Hematopoietic multipotent progenitor cell treated with erythropoietin and hydrocortisone succinate and interleukin-3 and kit ligand, for 8 days (in vitro differentiated cells): Measurements from ENCODE around the gene FAM221B.

Source experiments
- DNase-seq: peaks from one replicate; pipeline ENCODE4 v3.0.0-alpha.2; 2015

FAM221B gene

GRCh38 chr9:35790025-35790384 is 38.5 kb downstream of the FAM221B start:
- no peak for DNase-seq

- DNase-seq = no peak
Observed at GRCh38 chr9:35789541-35789940, 39.0 kb downstream of the FAM221B start.

GRCh38 chr9:35783418-35783817 is 45.1 kb downstream of the FAM221B start:
- DNase-seq = no peak

- no peak for DNase-seq
Observed at GRCh38 chr9:35781066-35781465, 47.5 kb downstream of the FAM221B start.

GRCh38 chr9:35778496-35778895 is 50.0 kb downstream of the FAM221B start:
- no peak for DNase-seq

- no peak for DNase-seq
Observed at GRCh38 chr9:35776018-35776417, 52.5 kb downstream of the FAM221B start.

GRCh38 chr9:35774907-35775635 is 53.5 kb downstream of the FAM221B start:
- no peak for DNase-seq

GRCh38 chr9:35771943-35772342 is 56.6 kb downstream of the FAM221B start:
- no peak for DNase-seq

- DNase-seq = peak; percentile 65
Observed at GRCh38 chr9:35771534-35771933, 57.0 kb downstream of the FAM221B start.

- DNase-seq = no peak
Observed at GRCh38 chr9:35771075-35771433, 57.5 kb downstream of the FAM221B start.

- DNase-seq = no peak
Observed at GRCh38 chr9:35769763-35770162, 58.8 kb downstream of the FAM221B start.

- no peak for DNase-seq
Observed at GRCh38 chr9:35767458-35767857, 61.1 kb downstream of the FAM221B start.

GRCh38 chr9:35766997-35767396 is 61.5 kb downstream of the FAM221B start:
- no peak for DNase-seq
